Occipital lobe (tissue), 2 donors: ENCODE measurements around the gene RAD51B. TPM values are rescaled to one million over a fixed set of nuclear protein-coding genes. Genes with fewer than 3 reads are reported as not detected.
"Not testable (repeated sequence)": the region's sequence is repeated elsewhere in the genome, so short reads cannot be mapped to it uniquely, and the experiment has no call there.

ENCODE experiments used
- DNase-seq: peaks from one replicate; lab custom pipeline; 2025; lab: John Stamatoyannopoulos, UW
- total RNA-seq: library from RNA; depleted of rRNA; stranded (reverse); fragments of >200 nt; gene quantifications from one replicate; pipeline ENCODE4 v1.2.3, GENCODE V29; 2014

The RAD51B gene
- total RNA-seq, 1 donor from 2014 or later = 9.8 TPM

GRCh38 chr14:68293404-68293803 is 473.8 kb downstream of the RAD51B start:
- no peak for DNase-seq

GRCh38 chr14:68295316-68295816 is 475.8 kb downstream of the RAD51B start:
- DNase-seq = no peak

- no peak for DNase-seq
Observed at GRCh38 chr14:68297039-68297438, 477.5 kb downstream of the RAD51B start.

DNA sequence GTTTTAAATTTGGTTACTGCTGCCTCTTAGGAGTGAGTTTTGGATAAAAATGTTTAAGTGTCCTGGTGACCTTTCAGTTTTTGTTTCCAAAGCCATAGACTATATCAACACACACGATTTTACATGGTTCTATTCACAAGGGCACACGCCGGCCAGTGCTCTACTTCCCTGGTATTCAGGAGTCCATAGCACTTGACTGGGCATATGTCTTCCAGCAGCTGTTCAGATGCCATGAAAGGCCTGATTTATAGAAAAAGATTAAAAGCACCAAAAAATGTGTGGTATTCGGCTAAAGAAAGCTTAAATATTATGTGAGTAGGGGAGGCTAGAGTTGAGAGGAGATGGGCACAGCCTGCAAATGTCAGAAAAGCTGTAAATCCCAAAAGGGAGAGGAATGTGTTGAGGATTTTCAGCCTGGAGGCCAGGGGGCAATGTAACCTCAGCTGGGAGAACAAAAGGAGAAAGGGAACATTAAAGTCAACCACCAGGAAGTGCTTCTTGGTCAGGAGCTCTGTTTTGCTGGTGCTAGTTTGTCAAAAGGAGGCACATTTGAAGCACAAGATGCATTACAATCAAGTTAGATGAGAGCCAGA is 478.4 kb downstream of the RAD51B start:
- no peak for DNase-seq

- no peak for DNase-seq
Observed at GRCh38 chr14:68300608-68301007, 481.0 kb downstream of the RAD51B start.

DNA sequence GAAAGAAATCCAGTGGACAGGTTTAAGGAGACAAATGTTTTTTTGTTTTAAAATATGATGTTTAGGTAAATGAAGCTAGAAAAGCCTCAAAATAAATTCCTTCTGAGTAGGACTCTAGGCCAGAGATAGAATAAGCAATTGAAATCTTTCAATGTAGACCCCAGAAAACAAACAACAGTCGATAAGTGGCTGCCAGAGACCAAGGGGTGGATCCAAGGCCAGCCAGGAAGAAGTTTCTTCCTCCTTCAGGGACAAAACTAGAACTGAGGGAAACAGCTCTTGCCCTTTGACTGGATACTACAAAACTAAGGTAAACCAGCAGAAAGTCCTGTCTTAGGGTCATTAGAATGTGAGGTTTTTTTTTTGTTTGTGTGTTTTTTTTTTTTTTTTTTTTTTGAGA is 481.6 kb downstream of the RAD51B start:
- no peak for DNase-seq

DNA sequence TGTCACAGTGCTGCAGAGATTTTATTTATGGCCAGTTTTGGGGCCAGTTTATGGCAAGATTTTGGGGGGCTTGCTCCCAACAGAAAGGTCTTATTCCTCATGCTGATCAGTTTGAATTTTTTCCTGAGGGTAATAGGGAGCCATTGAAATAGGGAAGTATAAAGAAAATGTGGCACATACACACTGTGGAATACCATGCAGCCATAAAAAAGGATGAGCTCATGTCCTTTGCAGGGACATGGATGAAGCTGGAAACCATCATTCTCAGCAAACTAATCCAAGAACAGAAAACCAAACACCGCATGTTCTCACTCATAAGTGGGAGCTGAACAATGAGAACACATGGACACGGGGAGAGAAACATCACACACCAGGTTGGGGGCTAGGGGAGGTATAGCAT is 483.4 kb downstream of the RAD51B start:
- not testable (repeated sequence) for DNase-seq

GRCh38 chr14:68305738-68306137 is 486.2 kb downstream of the RAD51B start:
- DNase-seq = no peak

- no peak for DNase-seq
Observed at GRCh38 chr14:68306265-68306933, 486.8 kb downstream of the RAD51B start.

GRCh38 chr14:68306934-68307789 is 487.6 kb downstream of the RAD51B start:
- DNase-seq = no peak

DNA sequence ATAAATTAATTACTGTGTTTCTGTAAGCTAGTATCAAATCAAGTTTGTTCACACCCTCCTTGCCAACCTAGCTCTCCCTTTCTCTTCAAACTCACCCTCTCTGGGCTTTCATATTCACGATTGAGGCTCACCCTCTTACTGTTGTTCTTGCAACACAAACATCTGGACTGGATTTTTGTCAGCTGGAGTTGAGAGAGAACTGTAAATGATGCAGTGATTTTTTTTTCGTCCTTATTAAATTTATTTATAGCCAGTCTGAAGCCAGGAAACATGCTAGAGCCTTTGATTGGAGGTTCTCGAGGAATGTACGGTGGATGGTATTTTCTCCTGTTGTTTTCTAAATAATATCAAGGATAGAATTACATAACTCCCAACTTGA is 488.2 kb downstream of the RAD51B start:
- DNase-seq = no peak

DNA sequence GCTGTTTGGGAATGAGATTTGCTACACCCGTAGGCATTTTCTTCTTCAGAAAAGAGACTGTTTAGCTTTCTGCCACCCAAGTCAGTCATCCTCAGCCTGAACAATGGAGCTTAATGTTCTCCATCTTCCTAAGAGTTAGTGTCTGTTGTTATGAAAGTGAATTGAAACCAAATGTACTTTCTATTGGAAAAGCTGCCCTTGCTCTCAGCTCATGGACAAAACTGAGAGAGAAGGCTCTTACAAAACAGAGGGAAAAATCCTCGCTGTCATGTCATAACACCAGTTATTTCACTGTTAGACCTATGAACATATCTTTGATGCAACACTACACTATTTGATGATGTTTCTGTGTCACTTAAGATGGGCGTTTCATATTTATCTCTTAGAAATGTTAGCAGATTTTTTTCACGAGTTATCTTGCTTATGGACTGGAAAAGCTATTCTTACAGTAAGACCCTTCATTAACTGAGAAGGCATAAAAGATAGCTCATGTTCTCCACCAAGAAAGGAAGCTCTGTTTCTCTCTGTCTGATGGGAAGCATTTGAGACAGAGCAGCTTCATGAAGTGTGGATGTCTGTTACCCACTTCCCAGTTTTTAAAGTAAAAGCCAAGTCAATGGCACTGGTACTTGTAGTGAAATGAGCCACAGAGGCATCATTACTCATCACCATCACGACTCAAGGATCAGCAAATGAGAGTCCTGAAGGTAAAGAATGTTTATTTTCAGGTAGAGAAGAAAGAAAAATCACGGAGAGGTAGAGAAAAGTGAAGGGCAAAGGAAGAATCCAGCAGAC is 489.3 kb downstream of the RAD51B start:
- no peak for DNase-seq

- no peak for DNase-seq
Observed at GRCh38 chr14:68309616-68310015, 490.0 kb downstream of the RAD51B start.

DNA sequence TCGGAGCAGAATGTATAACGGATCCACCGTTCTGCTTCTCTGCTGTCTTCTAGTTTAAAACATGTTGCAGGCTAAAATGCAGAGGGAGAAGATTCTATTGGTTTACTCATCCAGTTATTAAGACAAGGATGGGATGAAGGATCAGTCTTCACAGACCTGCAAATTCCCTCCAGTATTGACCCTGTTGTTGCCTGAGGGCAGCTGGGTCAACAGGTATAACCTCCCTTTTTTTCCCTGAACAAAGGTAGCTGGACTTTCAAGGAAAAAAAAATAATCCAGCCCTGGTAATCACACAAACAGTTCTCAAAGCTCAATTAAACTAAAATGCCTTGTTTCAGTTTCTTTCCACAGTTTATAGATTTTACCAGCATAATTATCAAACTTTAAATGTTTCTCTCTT is 492.7 kb downstream of the RAD51B start:
- no peak for DNase-seq

GRCh38 chr14:68312884-68313610 is 493.5 kb downstream of the RAD51B start:
- no peak for DNase-seq

DNA sequence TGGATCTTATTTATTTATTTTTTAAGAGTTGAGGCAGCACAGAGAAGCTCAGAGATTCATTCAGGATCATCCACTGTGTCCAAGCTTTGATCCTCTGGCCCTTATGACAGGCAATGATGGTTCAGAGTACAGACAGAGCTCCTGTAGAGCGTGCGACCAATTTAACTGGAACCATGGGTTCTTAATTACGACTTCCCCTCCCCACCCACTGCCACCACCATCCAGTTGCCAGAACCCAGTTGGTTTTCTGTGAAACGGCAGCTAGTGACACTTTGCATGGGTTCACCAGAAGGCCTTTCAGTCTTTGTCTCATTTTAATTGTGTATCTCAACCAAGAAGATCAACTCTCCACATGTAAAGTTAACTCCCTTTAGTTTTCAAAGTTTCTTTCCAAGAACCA is 495.1 kb downstream of the RAD51B start:
- no peak for DNase-seq

DNA sequence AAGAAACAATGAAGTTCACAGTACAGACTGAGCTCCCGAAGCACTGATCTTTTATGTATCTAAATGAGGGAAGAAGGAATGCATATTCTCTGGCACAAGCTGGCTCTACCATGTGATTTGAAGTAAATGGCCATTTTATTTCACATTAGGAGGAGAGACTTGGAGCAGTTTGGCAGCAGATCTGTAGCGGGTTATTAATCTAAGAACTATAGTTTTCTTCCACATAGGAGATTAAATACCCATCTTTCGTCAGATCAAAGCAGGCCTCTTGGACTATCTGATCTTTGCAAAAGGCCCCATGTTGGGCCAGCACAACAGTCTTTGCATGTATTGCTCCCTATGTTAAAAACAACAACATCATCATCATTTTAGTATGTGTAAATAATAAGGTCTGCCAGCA is 495.5 kb downstream of the RAD51B start:
- DNase-seq = no peak

- no peak for DNase-seq
Observed at GRCh38 chr14:68316078-68316868, 496.7 kb downstream of the RAD51B start.

- no peak for DNase-seq
Observed at GRCh38 chr14:68317239-68317638, 497.7 kb downstream of the RAD51B start.

- DNase-seq = no peak
Observed at GRCh38 chr14:68318828-68319227, 499.2 kb downstream of the RAD51B start.
